ENCODE measurements around the gene ERCC1.

The ERCC1 gene

DNA sequence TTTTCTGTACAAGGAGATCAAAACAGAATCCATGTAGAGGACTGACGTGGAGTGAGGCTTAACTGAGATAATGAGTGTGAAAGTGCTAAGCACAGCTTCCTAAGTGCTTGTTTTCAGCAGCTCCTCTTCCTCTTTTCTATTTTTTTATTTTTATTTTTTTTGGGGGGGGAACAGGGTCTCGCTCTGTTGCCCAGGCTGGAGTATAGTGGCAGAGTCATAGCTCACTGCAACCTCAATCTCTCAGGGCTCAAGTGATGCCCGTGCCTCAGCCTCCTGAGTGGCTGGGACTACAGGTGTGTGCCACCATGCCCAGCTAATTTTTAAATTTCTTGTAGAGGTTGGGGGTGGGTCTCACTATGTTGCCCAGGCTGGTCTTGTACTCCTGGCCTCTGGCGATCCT is 38.5 kb upstream of the ERCC1 start:
- Histone ChIP-seq H3K4me2 (ENCODE audit: low read length) (peak overlapping the region; percentile 46), H3K27ac (ENCODE audit: low read depth, low read length) (no peak overlapping the region), H4K20me1 (ENCODE audit: control insufficient read depth, insufficient read depth, low read depth, low read length) (no peaks in the 10 kb centered on the region), H3K36me3 (ENCODE audit: control insufficient read depth, low read length) (no peaks in the 10 kb centered on the region), H3K27me3 (ENCODE audit: control insufficient read depth, low read length) (0 out of 2 replicates have a peak, but pooled peaks cover 3% of the 10 kb centered on the region), H3K4me3 (ENCODE audit: low read length) (no peak overlapping the region), H3K9me3 (ENCODE audit: control insufficient read depth, insufficient read depth, low read length) (no peaks in the 10 kb centered on the region), H3K79me2 (ENCODE audit: control insufficient read depth, low read length) (no peaks in the 10 kb centered on the region), H3K4me1 (ENCODE audit: control insufficient read depth, low read length) (peaks cover 38% of the 10 kb centered on the region), H3F3A (ENCODE audit: control insufficient read depth, insufficient read depth) (peaks cover 11% of the 10 kb centered on the region; the same call in 1 of the 2 replicates), H3K9me2 (replicated peaks; ENCODE audit: control insufficient read depth, low read length) (no peaks in the 10 kb centered on the region)
- no peak for TF ChIP-seq EZH2phosphoT487 (IDR thresholded peaks at IDR 0.05; ENCODE audit: borderline replicate concordance, low read length)
- TF ChIP-seq, protein P1, sequence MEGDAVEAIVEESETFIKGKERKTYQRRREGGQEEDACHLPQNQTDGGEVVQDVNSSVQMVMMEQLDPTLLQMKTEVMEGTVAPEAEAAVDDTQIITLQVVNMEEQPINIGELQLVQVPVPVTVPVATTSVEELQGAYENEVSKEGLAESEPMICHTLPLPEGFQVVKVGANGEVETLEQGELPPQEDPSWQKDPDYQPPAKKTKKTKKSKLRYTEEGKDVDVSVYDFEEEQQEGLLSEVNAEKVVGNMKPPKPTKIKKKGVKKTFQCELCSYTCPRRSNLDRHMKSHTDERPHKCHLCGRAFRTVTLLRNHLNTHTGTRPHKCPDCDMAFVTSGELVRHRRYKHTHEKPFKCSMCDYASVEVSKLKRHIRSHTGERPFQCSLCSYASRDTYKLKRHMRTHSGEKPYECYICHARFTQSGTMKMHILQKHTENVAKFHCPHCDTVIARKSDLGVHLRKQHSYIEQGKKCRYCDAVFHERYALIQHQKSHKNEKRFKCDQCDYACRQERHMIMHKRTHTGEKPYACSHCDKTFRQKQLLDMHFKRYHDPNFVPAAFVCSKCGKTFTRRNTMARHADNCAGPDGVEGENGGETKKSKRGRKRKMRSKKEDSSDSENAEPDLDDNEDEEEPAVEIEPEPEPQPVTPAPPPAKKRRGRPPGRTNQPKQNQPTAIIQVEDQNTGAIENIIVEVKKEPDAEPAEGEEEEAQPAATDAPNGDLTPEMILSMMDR (IDR thresholded peaks at IDR 0.05; ENCODE audit: low read depth, low read length, poor library complexity, severe bottlenecking) = no peak

DNA sequence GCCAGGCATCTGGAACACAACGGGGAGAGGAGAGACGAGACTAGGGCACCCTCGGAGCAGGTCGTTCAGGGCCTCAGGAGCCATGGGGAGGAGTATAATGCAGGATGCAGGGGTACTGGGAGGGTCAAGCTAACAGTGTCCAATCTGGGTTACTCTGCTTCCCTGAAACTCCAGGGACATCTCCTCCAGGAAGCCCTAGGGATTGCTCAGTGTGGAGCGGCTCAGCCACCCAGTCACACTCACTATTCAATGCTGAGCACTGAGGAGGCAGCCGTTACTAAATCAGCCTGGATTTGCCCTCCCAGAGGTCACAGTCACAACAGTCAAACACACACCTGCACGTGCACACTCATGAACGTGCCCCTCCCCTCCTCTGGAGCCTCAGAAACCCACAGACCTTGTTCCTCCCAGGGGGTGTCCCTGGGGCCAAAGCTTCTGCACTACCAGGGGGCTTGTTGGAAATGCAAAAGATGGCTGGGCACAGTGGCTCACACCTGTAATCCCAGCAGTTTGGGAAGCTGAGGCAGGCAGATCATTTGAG is 37.2 kb upstream of the ERCC1 start:
- Histone ChIP-seq H3K4me1 (ENCODE audit: control insufficient read depth, low read length) (peaks cover 43% of the 10 kb centered on the region), H3K9me2 (replicated peaks; ENCODE audit: control insufficient read depth, low read length) (no peaks in the 10 kb centered on the region), H3F3A (ENCODE audit: control insufficient read depth, insufficient read depth) (peaks cover 11% of the 10 kb centered on the region; the same call in 1 of the 2 replicates), H3K4me2 (ENCODE audit: low read length) (peak overlapping the region; percentile 47), H3K9me3 (ENCODE audit: control insufficient read depth, insufficient read depth, low read length) (no peaks in the 10 kb centered on the region), H3K27me3 (ENCODE audit: control insufficient read depth, low read length) (0 out of 2 replicates have a peak, but pooled peaks cover 3% of the 10 kb centered on the region), H3K79me2 (ENCODE audit: control insufficient read depth, low read length) (no peaks in the 10 kb centered on the region), H3K27ac (ENCODE audit: low read depth, low read length) (no peak overlapping the region), H3K4me3 (ENCODE audit: low read length) (no peak overlapping the region), H3K36me3 (ENCODE audit: control insufficient read depth, low read length) (no peaks in the 10 kb centered on the region), H4K20me1 (ENCODE audit: control insufficient read depth, insufficient read depth, low read depth, low read length) (no peaks in the 10 kb centered on the region)
- TF ChIP-seq, protein P1 (IDR thresholded peaks at IDR 0.05; ENCODE audit: low read depth, low read length, poor library complexity, severe bottlenecking) = no peak
- TF ChIP-seq EZH2phosphoT487 (IDR thresholded peaks at IDR 0.05; ENCODE audit: borderline replicate concordance, low read length) = no peak

DNA sequence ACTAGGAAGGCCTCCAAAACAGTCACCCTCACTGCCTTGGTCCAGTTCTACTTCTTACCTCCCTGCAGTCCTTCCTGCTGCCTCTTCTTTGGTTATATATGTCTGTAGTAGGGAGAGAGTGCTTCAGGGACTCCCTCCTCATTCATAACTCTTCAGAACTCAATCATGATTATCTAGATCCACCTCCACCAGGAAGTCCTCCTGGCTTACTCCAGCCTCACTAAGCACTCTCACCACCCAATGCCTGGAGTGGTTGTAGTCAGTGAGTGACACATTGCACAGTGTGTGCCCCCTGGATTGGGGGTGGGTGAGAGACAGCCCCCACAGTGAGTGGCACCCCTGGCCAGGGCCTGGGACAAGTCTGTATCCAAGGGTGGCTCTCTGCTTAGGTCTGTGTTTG is 34.1 kb upstream of the ERCC1 start:
- H3K4me2 ChIP-seq (ENCODE audit: low read length) = no peak overlapping the region
- H3K36me3 ChIP-seq (ENCODE audit: control insufficient read depth, low read length) = no peaks in the 10 kb centered on the region
- H4K20me1 ChIP-seq (ENCODE audit: control insufficient read depth, insufficient read depth, low read depth, low read length) = no peaks in the 10 kb centered on the region
- peaks cover 10% of the 10 kb centered on the region for H3F3A ChIP-seq (ENCODE audit: control insufficient read depth, insufficient read depth)
- no peaks in the 10 kb centered on the region for H3K79me2 ChIP-seq (ENCODE audit: control insufficient read depth, low read length)
- peaks cover 57% of the 10 kb centered on the region for H3K4me1 ChIP-seq (ENCODE audit: control insufficient read depth, low read length)
- no peaks in the 10 kb centered on the region for H3K27me3 ChIP-seq (ENCODE audit: control insufficient read depth, low read length)
- H3K9me3 ChIP-seq (ENCODE audit: control insufficient read depth, insufficient read depth, low read length) = no peaks in the 10 kb centered on the region
- no peaks in the 10 kb centered on the region for H3K9me2 ChIP-seq (replicated peaks; ENCODE audit: control insufficient read depth, low read length)
- no peak overlapping the region for H3K27ac ChIP-seq (ENCODE audit: low read depth, low read length)
- no peak overlapping the region for H3K4me3 ChIP-seq (ENCODE audit: low read length)
- TF ChIP-seq, protein P1 (IDR thresholded peaks at IDR 0.05; ENCODE audit: low read depth, low read length, poor library complexity, severe bottlenecking) = no peak
- TF ChIP-seq EZH2phosphoT487 (IDR thresholded peaks at IDR 0.05; ENCODE audit: borderline replicate concordance, low read length) = no peak

Measured in DOHH2 (cell line).